HEK293 (cell line): ENCODE measurements around the gene TWSG1.

Experiments used
- BCL11A ChIP-seq: fragments of 450-650 bp; formaldehyde crosslinking; IDR thresholded peaks from 2 replicates; pipeline ENCODE4 v1.5.1; 2016; ENCODE audit warnings: low read depth, missing biosample characterization, missing genetic modification characterization
- KLF9 ChIP-seq: fragments of 450-650 bp; formaldehyde crosslinking; IDR thresholded peaks from 2 replicates; pipeline ENCODE4 v1.5.1; 2016; ENCODE audit warnings: missing biosample characterization, missing genetic modification characterization, low read depth
- PRDM1 ChIP-seq: fragments of 450-650 bp; formaldehyde crosslinking; IDR thresholded peaks from 2 replicates; pipeline ENCODE4; 2016; ENCODE audit warnings: missing biosample characterization, missing genetic modification characterization
- YY1 ChIP-seq: fragments of 450-650 bp; formaldehyde crosslinking; IDR thresholded peaks from 2 replicates; pipeline ENCODE4 v1.5.1; 2018; ENCODE audit warnings: missing biosample characterization, missing genetic modification characterization
- ZBTB1 ChIP-seq: fragments of 450-650 bp; formaldehyde crosslinking; IDR thresholded peaks from 2 replicates; pipeline ENCODE4 v1.5.1; 2016; ENCODE audit warnings: missing biosample characterization, missing genetic modification characterization
- ZFHX2 ChIP-seq: fragments of 450-650 bp; formaldehyde crosslinking; conservative IDR thresholded peaks from 2 replicates; pipeline ENCODE4 v1.5.1; 2016; ENCODE audit warnings: missing biosample characterization, missing genetic modification characterization
- ZIC2 ChIP-seq: fragments of 450-650 bp; formaldehyde crosslinking; IDR thresholded peaks from 2 replicates; pipeline ENCODE4 v1.5.1; 2016; ENCODE audit warnings: missing biosample characterization, missing genetic modification characterization
- ZNF121 ChIP-seq: fragments of 450-650 bp; formaldehyde crosslinking; IDR thresholded peaks from 2 replicates; pipeline ENCODE4 v1.5.1; 2016; ENCODE audit warnings: missing biosample characterization, missing genetic modification characterization
- ZNF174 ChIP-seq: fragments of 450-650 bp; formaldehyde crosslinking; IDR thresholded peaks from 2 replicates; pipeline ENCODE4 v1.5.0; 2017; ENCODE audit warnings: missing biosample characterization, mild to moderate bottlenecking, missing genetic modification characterization
- ZNF302 ChIP-seq: fragments of 450-650 bp; formaldehyde crosslinking; IDR thresholded peaks from 2 replicates; pipeline ENCODE4 v1.5.1; 2016; ENCODE audit warnings: missing biosample characterization, missing genetic modification characterization, low read depth
- ZNF548 ChIP-seq: fragments of 450-650 bp; formaldehyde crosslinking; IDR thresholded peaks from 2 replicates; pipeline ENCODE4 v1.5.1; 2016; ENCODE audit warnings: missing biosample characterization, missing genetic modification characterization
- TF ChIP-seq, protein P1 (sequence below): fragments of 450-650 bp; formaldehyde crosslinking; IDR thresholded peaks from 2 replicates; pipeline ENCODE4 v1.5.1; 2016; ENCODE audit warnings: missing biosample characterization, missing genetic modification characterization
- TF ChIP-seq, protein P2 (sequence below): fragments of 450-650 bp; formaldehyde crosslinking; IDR thresholded peaks from 2 replicates; pipeline ENCODE4 v1.5.1; 2017; ENCODE audit warnings: missing biosample characterization, missing genetic modification characterization
- TF ChIP-seq, protein P3 (sequence below): fragments of 450-650 bp; formaldehyde crosslinking; IDR thresholded peaks from 2 replicates; pipeline ENCODE4 v1.5.1; 2016; ENCODE audit warnings: missing biosample characterization, missing genetic modification characterization

DNA sequence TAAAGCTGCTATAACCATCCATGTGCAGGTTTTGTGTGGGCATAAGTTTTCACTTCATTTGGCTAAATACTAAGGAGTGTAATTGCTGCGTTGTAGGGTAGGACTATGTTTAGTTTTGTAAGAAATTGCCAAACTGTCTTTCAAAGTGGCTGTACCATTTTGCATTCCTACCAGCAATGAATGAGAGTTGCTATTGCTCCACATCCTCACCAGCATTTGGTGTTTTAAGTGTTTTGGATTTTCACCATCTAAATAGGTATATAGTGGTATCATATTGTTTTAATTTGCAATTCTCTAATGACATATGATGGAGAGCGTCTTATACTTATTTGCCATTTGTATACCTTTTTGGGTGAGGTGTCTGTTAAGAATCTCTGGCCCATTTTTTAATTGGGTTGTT, 12.2 kb downstream of the TWSG1 start:
- TF ChIP-seq, protein P1, sequence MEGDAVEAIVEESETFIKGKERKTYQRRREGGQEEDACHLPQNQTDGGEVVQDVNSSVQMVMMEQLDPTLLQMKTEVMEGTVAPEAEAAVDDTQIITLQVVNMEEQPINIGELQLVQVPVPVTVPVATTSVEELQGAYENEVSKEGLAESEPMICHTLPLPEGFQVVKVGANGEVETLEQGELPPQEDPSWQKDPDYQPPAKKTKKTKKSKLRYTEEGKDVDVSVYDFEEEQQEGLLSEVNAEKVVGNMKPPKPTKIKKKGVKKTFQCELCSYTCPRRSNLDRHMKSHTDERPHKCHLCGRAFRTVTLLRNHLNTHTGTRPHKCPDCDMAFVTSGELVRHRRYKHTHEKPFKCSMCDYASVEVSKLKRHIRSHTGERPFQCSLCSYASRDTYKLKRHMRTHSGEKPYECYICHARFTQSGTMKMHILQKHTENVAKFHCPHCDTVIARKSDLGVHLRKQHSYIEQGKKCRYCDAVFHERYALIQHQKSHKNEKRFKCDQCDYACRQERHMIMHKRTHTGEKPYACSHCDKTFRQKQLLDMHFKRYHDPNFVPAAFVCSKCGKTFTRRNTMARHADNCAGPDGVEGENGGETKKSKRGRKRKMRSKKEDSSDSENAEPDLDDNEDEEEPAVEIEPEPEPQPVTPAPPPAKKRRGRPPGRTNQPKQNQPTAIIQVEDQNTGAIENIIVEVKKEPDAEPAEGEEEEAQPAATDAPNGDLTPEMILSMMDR = no peak
- TF ChIP-seq ZNF302 (no peak), ZBTB1 (tag by site-specific recombination) (no peak), ZNF121 (tag by site-specific recombination) (no peak), ZFHX2 (tag by site-specific recombination) (no peak), YY1 (tag by site-specific recombination) (no peak), KLF9 (tag by site-specific recombination) (no peak), ZNF174 (tag by site-specific recombination) (no peak), ZIC2 (tag by site-specific recombination) (no peak), BCL11A (no peak), ZNF548 (no peak), PRDM1 (no peak)
- TF ChIP-seq, protein P2, sequence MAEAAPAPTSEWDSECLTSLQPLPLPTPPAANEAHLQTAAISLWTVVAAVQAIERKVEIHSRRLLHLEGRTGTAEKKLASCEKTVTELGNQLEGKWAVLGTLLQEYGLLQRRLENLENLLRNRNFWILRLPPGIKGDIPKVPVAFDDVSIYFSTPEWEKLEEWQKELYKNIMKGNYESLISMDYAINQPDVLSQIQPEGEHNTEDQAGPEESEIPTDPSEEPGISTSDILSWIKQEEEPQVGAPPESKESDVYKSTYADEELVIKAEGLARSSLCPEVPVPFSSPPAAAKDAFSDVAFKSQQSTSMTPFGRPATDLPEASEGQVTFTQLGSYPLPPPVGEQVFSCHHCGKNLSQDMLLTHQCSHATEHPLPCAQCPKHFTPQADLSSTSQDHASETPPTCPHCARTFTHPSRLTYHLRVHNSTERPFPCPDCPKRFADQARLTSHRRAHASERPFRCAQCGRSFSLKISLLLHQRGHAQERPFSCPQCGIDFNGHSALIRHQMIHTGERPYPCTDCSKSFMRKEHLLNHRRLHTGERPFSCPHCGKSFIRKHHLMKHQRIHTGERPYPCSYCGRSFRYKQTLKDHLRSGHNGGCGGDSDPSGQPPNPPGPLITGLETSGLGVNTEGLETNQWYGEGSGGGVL (tag by site-specific recombination) = no peak
- TF ChIP-seq, protein P3, sequence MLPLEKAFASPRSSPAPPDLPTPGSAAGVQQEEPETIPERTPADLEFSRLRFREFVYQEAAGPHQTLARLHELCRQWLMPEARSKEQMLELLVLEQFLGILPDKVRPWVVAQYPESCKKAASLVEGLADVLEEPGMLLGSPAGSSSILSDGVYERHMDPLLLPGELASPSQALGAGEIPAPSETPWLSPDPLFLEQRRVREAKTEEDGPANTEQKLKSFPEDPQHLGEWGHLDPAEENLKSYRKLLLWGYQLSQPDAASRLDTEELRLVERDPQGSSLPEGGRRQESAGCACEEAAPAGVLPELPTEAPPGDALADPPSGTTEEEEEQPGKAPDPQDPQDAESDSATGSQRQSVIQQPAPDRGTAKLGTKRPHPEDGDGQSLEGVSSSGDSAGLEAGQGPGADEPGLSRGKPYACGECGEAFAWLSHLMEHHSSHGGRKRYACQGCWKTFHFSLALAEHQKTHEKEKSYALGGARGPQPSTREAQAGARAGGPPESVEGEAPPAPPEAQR (tag by site-specific recombination) = no peak
